Stimulated activated CD4-positive, alpha-beta T cell treated with anti-CD3 and anti-CD28 coated beads, Interleukin-12 subunit alpha, Interleukin-12 subunit beta, amount 100 ng/mL, for 24 hours (primary cell): ENCODE measurements around the gene ID3.

ENCODE experiments used
- DNase-seq, 2 experiments: peaks; one replicate each; pipeline ENCODE4 v3.0.0-alpha.2; 2020; ENCODE audit warnings: low read depth in 2 of 2

Gene ID3

GRCh38 chr1:23566304-23566703 is 7.0 kb upstream of the ID3 start:
- DNase-seq: no peak

- no peak for DNase-seq
Observed at GRCh38 chr1:23565776-23566175, 6.5 kb upstream of the ID3 start.

GRCh38 chr1:23564529-23565122 is 5.3 kb upstream of the ID3 start:
- DNase-seq: no peak

GRCh38 chr1:23563755-23564374 is 4.6 kb upstream of the ID3 start:
- DNase-seq: no peak

- DNase-seq: no peak
Observed at GRCh38 chr1:23563003-23563402, 3.7 kb upstream of the ID3 start.

GRCh38 chr1:23562137-23562876 is 3.0 kb upstream of the ID3 start:
- DNase-seq: no peak

GRCh38 chr1:23561813-23562100 is 2.5 kb upstream of the ID3 start:
- no peak for DNase-seq

- no peak for DNase-seq
Observed at GRCh38 chr1:23561076-23561812, 1.9 kb upstream of the ID3 start.

- DNase-seq: no peak
Observed at GRCh38 chr1:23559985-23560741, 862 bp upstream of the ID3 start.

GRCh38 chr1:23558872-23559135 is 497 bp downstream of the ID3 start:
- no peak for DNase-seq

- DNase-seq: peak in 1 of 2 experiments; percentile 48
Observed at GRCh38 chr1:23558140-23558871, 995 bp downstream of the ID3 start.

GRCh38 chr1:23557471-23558124 is 1.7 kb downstream of the ID3 start:
- DNase-seq: no peak

GRCh38 chr1:23556635-23557470 is 2.4 kb downstream of the ID3 start:
- DNase-seq: no peak

- DNase-seq: no peak
Observed at GRCh38 chr1:23555986-23556634, 3.2 kb downstream of the ID3 start.

GRCh38 chr1:23555270-23555985 is 3.9 kb downstream of the ID3 start:
- DNase-seq: no peak

- peak; percentile 69 to 70 for DNase-seq
Observed at GRCh38 chr1:23554481-23555269, 4.6 kb downstream of the ID3 start.

GRCh38 chr1:23554127-23554480 is 5.2 kb downstream of the ID3 start:
- no peak for DNase-seq
